Spleen (tissue), 7 donors: Measurements from ENCODE around the gene CNKSR3.

Source experiments
- POLR2A ChIP-seq, 3 donors: fragments of 450-650 bp; IDR thresholded peaks; one replicate each; pipeline ENCODE4 v1.5.1; 2017; ENCODE audit warnings: antibody characterized with exemption in 3 of 3, mild to moderate bottlenecking in 1 of 3
- TF ChIP-seq, protein P1 (sequence below), 11 experiments: fragments of 200-600 bp in 7 of 11; fragments of 450-650 bp in 4 of 11; sonication (generic) in 4 of 11; IDR thresholded peaks in 8 of 11; conservative IDR thresholded peaks in 3 of 11; 1 replicate in 7 of 11; 2 replicates in 4 of 11; pipeline versions ENCODE4 v1.4.0 to v1.8.0; 2016 to 2021; ENCODE audit warnings: antibody characterized with exemption in 11 of 11, inconsistent platforms in 4 of 11, mild to moderate bottlenecking in 1 of 11
- donor health status: DM: no; HTN: no; CAD: no; lungs with moderate emphysema.
- donor health status: DM: no; HTN: no; CAD: no.
- donor health status: DM: no; HTN: no; CAD: no.

- TF ChIP-seq, protein P1, sequence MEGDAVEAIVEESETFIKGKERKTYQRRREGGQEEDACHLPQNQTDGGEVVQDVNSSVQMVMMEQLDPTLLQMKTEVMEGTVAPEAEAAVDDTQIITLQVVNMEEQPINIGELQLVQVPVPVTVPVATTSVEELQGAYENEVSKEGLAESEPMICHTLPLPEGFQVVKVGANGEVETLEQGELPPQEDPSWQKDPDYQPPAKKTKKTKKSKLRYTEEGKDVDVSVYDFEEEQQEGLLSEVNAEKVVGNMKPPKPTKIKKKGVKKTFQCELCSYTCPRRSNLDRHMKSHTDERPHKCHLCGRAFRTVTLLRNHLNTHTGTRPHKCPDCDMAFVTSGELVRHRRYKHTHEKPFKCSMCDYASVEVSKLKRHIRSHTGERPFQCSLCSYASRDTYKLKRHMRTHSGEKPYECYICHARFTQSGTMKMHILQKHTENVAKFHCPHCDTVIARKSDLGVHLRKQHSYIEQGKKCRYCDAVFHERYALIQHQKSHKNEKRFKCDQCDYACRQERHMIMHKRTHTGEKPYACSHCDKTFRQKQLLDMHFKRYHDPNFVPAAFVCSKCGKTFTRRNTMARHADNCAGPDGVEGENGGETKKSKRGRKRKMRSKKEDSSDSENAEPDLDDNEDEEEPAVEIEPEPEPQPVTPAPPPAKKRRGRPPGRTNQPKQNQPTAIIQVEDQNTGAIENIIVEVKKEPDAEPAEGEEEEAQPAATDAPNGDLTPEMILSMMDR (IDR thresholded peaks at IDR 0.05 in 8 of 11, conservative IDR thresholded peaks at IDR 0.05 in 3 of 11) = no peak
- TF ChIP-seq POLR2A (IDR thresholded peaks at IDR 0.05) = no peak
Observed at GRCh38 chr6:154457881-154458284, 52.6 kb downstream of the CNKSR3 start.
